Activated CD8-positive, alpha-beta T cell treated with anti-CD3 and anti-CD28 coated beads for 36 hours (primary cell): ENCODE results near the gene SERP2. TPM values are rescaled to one million over a fixed set of nuclear protein-coding genes. Genes with fewer than 3 reads are reported as not detected.

Experiments
- ATAC-seq: fragments of 200-7000 bp; cut with Tn5 transposase; one replicate; pipeline ENCODE4 v1.10.0; 2021; ENCODE audit warnings: mild to moderate bottlenecking, moderate library complexity
- CTCF ChIA-PET: fragments of 350-600 bp; sonication (Branson Sonifier 250); formaldehyde crosslinking; loops from one replicate; lab custom pipeline; 2021; ENCODE audit warnings: antibody characterized with exemption; lab: Charles Lee
- POLR2A ChIA-PET: fragments of 350-600 bp; sonication (Branson Sonifier 250); formaldehyde crosslinking; loops from one replicate; lab custom pipeline; 2021; ENCODE audit warnings: antibody characterized with exemption; lab: Charles Lee
- DNase-seq: peaks from one replicate; pipeline ENCODE4 v3.0.0-alpha.2; 2020
- H3K27ac Mint-ChIP-seq: one replicate; pipeline ENCODE4 v1.8.0; 2021; ENCODE audit warnings: mild to moderate bottlenecking, mixed read lengths
- H3K27me3 Mint-ChIP-seq: one replicate; pipeline ENCODE4 v1.8.0; 2021; ENCODE audit warnings: mixed read lengths
- H3K36me3 Mint-ChIP-seq: one replicate; pipeline ENCODE4 v1.8.0; 2021; ENCODE audit warnings: low read depth, mixed read lengths
- H3K4me1 Mint-ChIP-seq: one replicate; pipeline ENCODE4 v1.8.0; 2021; ENCODE audit warnings: low read depth, mixed read lengths
- H3K4me3 Mint-ChIP-seq: one replicate; pipeline ENCODE4 v1.8.0; 2021; ENCODE audit warnings: mild to moderate bottlenecking, moderate library complexity, mixed read lengths
- H3K9me3 Mint-ChIP-seq: one replicate; pipeline ENCODE4 v1.8.0; 2021; ENCODE audit warnings: mixed read lengths
- CTCF ChIP-seq: fragments of 200-600 bp; IDR thresholded peaks from one replicate; pipeline ENCODE4 v1.8.0; 2022; ENCODE audit warnings: antibody characterized with exemption, mild to moderate bottlenecking
- intact Hi-C: fragments of 100-400 bp; cut with micrococcal nuclease; formaldehyde crosslinking; loops from one replicate; pipeline ENCODE4 v1.10.0; 2022
- total RNA-seq, 2 experiments: library from RNA; stranded (reverse); gene quantifications; one replicate each; pipeline ENCODE4 v1.2.3, GENCODE V29; 2021

SERP2 gene
- total RNA-seq, 2 experiments from 2014 or later: 0.63 to 1.1 TPM

- intact Hi-C loops: no loop called here
- H3K9me3 Mint-ChIP-seq: no peaks in the 10 kb centered on the region
- H3K27me3 Mint-ChIP-seq: no peaks in the 10 kb centered on the region
- H3K36me3 Mint-ChIP-seq: no peaks in the 10 kb centered on the region
- ChIA-PET CTCF (no interaction called here), POLR2A (interaction anchor here (0.6 kb wide), 1 partner anchor 17 kb away, joined by 3 read pairs; no protein-coding TSS in a partner anchor)
- TF ChIP-seq CTCF: no peak
- no peak for DNase-seq
- H3K4me1 Mint-ChIP-seq: no peaks in the 10 kb centered on the region
- ATAC-seq: no peak
- no peak overlapping the region for H3K27ac Mint-ChIP-seq
- H3K4me3 Mint-ChIP-seq: no peak overlapping the region
Observed at GRCh38 chr13:44404261-44405132, 30.9 kb downstream of the SERP2 start.

- ATAC-seq (no peak), DNase-seq (no peak)
- CTCF ChIA-PET: no interaction called here
- POLR2A ChIA-PET: no interaction called here
- Mint-ChIP-seq H3K4me1 (no peaks in the 10 kb centered on the region), H3K36me3 (no peaks in the 10 kb centered on the region), H3K27ac (no peak overlapping the region), H3K9me3 (no peaks in the 10 kb centered on the region), H3K4me3 (no peak overlapping the region), H3K27me3 (no peaks in the 10 kb centered on the region)
- no peak for TF ChIP-seq CTCF
- intact Hi-C loops: no loop called here
Observed at GRCh38 chr13:44406617-44407016, 33.0 kb downstream of the SERP2 start.

- CTCF ChIA-PET: no interaction called here
- Mint-ChIP-seq H3K27ac (no peak overlapping the region), H3K36me3 (no peaks in the 10 kb centered on the region), H3K27me3 (no peaks in the 10 kb centered on the region), H3K4me3 (no peak overlapping the region), H3K9me3 (no peaks in the 10 kb centered on the region), H3K4me1 (no peaks in the 10 kb centered on the region)
- intact Hi-C loops: no loop called here
- POLR2A ChIA-PET: no interaction called here
- no peak for ATAC-seq
- no peak for DNase-seq
- TF ChIP-seq CTCF: no peak
Observed at GRCh38 chr13:44407379-44407778, 33.8 kb downstream of the SERP2 start.

GRCh38 chr13:44407891-44408290, 34.3 kb downstream of the SERP2 start:
- Mint-ChIP-seq H3K4me3 (no peak overlapping the region), H3K27ac (no peak overlapping the region), H3K36me3 (no peaks in the 10 kb centered on the region), H3K27me3 (no peaks in the 10 kb centered on the region), H3K4me1 (no peaks in the 10 kb centered on the region), H3K9me3 (no peaks in the 10 kb centered on the region)
- DNase-seq (no peak), ATAC-seq (no peak)
- intact Hi-C loops: no loop called here
- ChIA-PET CTCF (no interaction called here), POLR2A (no interaction called here)
- TF ChIP-seq CTCF: no peak

- TF ChIP-seq CTCF: no peak
- CTCF ChIA-PET: interaction anchor here (0.6 kb wide), 1 partner anchor 80 kb away, joined by 3 read pairs; no protein-coding TSS in a partner anchor
- Mint-ChIP-seq H3K4me1 (no peaks in the 10 kb centered on the region), H3K27me3 (no peaks in the 10 kb centered on the region), H3K9me3 (no peaks in the 10 kb centered on the region), H3K27ac (no peak overlapping the region), H3K36me3 (no peaks in the 10 kb centered on the region), H3K4me3 (no peak overlapping the region)
- no peak for DNase-seq
- intact Hi-C loops: no loop called here
- ATAC-seq: no peak
- POLR2A ChIA-PET: no interaction called here
Observed at GRCh38 chr13:44409595-44409994, 36.0 kb downstream of the SERP2 start.
